ENCODE data around the gene JAG1.

The JAG1 gene

DNA sequence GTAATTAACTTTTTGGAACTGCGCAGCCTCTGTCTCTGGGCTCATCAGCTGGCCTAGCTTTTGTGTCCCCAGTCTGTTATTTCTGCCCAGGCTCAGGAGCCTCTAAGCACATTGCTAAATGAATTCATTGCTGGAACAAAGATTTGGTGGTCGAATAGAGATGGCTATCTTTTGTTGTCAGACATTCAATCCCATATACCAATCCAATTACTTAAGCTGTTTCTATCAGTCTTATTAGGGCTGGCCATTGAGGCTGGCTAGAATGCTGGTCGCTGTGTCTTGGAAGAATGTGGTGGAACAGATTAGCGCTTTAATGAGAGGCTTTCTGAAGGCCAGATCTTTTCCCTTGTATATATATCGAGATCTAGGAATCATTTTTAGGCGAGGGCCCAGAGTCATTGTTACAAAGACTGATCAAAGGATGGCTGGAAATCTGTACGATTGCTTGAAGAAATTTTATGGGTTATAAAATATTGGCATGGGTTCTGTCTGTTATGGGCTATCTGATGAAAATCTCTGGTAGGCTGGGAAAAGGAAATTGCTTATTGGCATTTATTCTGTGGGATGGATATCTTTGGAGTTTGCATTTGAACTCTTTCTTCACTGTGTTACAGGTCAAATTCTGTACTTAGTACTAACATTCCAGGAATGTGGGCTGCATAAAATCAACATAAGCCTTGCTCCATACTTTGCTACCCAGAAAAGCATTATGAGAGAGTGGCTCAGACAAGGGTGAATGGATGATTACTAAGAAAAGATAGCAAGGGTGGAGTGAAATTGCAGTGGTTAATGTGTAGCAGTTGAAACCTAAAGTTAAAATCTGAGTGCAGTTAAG lies 34.8 kb upstream of the JAG1 start:
- Mint-ChIP-seq H3K9me3 (peaks cover 7% of the 10 kb centered on the region), H3K27ac (no peak overlapping the region), H3K36me3 (ENCODE audit: low read depth) (no peaks in the 10 kb centered on the region), H3K4me3 (no peak overlapping the region), H3K27me3 (no peaks in the 10 kb centered on the region), H3K4me1 (ENCODE audit: low read depth) (no peaks in the 10 kb centered on the region)
- intact Hi-C loops (cut with micrococcal nuclease): no loop called here

DNA sequence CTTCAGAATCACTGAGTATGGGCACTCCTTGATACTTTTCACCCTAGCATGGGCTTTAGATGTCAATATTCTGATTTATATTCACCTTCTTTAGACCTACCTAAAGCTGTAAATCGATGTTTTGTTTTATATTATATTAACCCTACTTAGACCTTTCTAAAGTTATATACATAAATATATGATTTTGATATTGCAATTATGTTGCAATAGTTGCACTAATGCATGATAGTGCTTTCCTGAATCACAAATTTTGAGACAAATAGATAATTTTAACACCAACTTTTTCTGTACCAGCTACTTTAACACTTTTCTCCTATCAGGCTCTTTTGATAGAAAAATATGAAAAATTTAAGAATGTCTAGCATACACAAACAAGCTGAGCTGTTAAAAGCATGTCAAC lies 34.0 kb upstream of the JAG1 start:
- no peaks in the 10 kb centered on the region for H3K27me3 Mint-ChIP-seq
- H3K4me3 Mint-ChIP-seq: no peak overlapping the region
- H3K9me3 Mint-ChIP-seq: peaks cover 14% of the 10 kb centered on the region
- H3K27ac Mint-ChIP-seq: no peak overlapping the region
- intact Hi-C loops (cut with micrococcal nuclease): no loop called here
- H3K36me3 Mint-ChIP-seq (ENCODE audit: low read depth): no peaks in the 10 kb centered on the region
- no peaks in the 10 kb centered on the region for H3K4me1 Mint-ChIP-seq (ENCODE audit: low read depth)

DNA sequence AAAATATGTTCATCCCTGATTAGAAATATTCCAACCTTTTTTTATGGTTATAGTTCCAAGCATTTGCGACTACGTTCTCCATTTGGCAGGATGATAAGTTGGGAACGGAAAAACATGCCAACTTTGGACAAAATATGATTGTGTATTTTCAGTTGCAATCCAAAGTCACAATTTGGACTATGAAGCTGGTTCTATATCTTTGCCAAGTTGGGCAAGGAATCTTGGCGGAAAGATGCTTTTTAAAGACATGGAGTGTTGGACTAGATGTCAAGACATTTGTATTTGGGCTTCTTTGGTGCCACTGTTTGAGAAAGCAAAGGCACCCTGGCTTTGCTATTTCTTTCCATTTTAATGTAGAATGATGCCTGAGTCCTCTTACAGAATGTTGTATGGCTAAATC lies 33.3 kb upstream of the JAG1 start:
- Mint-ChIP-seq H3K27me3 (no peaks in the 10 kb centered on the region), H3K36me3 (ENCODE audit: low read depth) (no peaks in the 10 kb centered on the region), H3K4me3 (no peak overlapping the region), H3K9me3 (peaks cover 14% of the 10 kb centered on the region), H3K4me1 (ENCODE audit: low read depth) (no peaks in the 10 kb centered on the region), H3K27ac (no peak overlapping the region)
- intact Hi-C loops (cut with micrococcal nuclease): no loop called here

DNA sequence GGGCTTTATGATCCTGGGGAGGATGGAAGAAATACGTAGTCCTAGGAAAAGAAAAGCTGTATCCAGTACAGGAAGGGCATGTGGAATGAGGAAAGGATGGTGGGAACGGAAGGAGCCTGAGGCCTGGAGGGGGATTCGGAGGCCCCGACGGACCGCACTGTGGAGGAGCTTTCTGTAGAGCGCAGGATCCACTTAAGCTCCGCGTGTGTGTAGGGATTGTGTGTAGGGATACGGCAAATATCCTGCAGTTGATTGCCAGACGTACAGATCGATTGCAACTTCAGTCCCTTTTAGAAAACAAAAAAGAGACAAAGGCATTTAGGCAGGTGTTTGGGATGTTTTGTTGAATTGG lies 32.6 kb upstream of the JAG1 start:
- H3K9me3 Mint-ChIP-seq: peaks cover 14% of the 10 kb centered on the region
- no peaks in the 10 kb centered on the region for H3K4me1 Mint-ChIP-seq (ENCODE audit: low read depth)
- H3K4me3 Mint-ChIP-seq: no peak overlapping the region
- no peaks in the 10 kb centered on the region for H3K36me3 Mint-ChIP-seq (ENCODE audit: low read depth)
- no peak overlapping the region for H3K27ac Mint-ChIP-seq
- no peaks in the 10 kb centered on the region for H3K27me3 Mint-ChIP-seq
- intact Hi-C loops (cut with micrococcal nuclease): no loop called here

DNA sequence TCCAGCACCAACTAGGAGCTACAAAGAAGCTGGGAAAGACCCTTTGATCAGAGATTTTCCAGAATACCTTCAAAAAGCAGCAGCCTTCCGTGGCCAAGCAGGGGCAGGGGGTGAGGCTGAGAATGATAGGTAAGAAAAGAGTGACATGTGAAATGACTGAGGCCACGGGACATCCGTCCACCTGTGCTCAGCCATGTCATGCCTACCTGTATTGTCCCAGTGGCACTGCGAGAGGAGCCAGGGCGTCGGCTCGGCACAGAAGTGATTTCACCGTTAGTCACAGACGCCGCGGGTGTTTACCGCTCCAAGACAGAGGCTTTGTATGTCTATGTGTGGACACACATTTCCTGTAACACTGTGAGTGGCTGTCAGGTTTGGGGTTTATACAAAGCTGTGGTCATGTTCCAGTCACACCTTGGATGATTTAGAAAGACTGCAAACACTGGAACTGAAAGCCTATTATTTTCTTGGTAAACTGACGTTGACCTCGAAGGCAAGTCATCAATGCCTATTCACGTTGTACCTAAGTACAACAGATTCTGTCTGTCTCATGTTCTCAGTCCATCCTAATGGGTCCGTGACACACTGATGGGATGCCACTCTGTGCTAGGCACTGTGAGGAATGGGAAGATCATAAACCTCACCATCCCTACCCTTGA lies 32.1 kb upstream of the JAG1 start:
- H3K4me1 Mint-ChIP-seq (ENCODE audit: low read depth): no peaks in the 10 kb centered on the region
- no peak overlapping the region for H3K27ac Mint-ChIP-seq
- H3K4me3 Mint-ChIP-seq: no peak overlapping the region
- intact Hi-C loops (cut with micrococcal nuclease): no loop called here
- H3K36me3 Mint-ChIP-seq (ENCODE audit: low read depth): no peaks in the 10 kb centered on the region
- H3K9me3 Mint-ChIP-seq: peaks cover 14% of the 10 kb centered on the region
- no peaks in the 10 kb centered on the region for H3K27me3 Mint-ChIP-seq

DNA sequence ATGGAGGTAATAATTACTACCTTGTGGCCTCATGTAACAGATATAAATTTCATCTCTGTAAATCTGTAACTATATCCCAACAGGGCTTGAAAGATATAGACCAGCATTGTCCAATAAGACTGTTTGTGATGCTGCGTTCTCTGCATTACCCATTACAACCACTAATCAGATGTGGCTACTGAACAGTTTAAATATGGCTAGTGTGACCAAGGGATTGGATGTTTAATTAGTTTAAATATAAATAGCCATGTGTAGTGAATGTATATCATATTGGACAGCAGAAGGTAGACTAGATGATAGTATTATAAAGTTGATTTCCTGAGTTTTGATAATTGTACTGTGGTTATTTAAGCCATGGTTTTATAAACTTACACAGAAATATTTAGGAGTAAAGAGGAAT lies 27.8 kb upstream of the JAG1 start:
- Mint-ChIP-seq H3K4me3 (no peak overlapping the region), H3K36me3 (ENCODE audit: low read depth) (no peaks in the 10 kb centered on the region), H3K27me3 (no peaks in the 10 kb centered on the region), H3K4me1 (ENCODE audit: low read depth) (no peaks in the 10 kb centered on the region), H3K27ac (no peak overlapping the region), H3K9me3 (peaks cover 14% of the 10 kb centered on the region)
- intact Hi-C loops (cut with micrococcal nuclease): loop anchor here (5.0 kb wide), 1 partner anchor 561 kb away; no protein-coding TSS in a partner anchor

DNA sequence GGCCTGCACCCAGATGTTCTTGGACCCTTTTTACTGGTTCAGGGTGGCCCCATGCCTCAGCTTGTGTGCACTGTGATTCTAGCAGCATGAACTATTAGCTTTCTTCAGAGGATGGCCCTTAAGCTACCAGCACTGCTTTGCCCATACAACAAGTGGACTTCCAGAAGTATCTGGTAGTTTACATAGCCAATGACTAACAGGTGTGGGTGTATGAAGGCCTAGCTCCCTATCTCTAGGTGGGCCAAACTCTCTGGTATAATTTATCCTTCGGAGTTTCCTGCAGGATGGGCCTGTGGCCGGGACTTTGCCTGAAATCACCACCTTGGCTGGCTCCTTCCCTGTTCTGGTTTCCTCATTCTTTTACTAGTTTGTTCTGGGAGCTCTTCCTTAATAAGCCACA lies 26.1 kb upstream of the JAG1 start:
- H3K9me3 Mint-ChIP-seq: peaks cover 14% of the 10 kb centered on the region
- no peaks in the 10 kb centered on the region for H3K4me1 Mint-ChIP-seq (ENCODE audit: low read depth)
- H3K27me3 Mint-ChIP-seq: peaks cover 3% of the 10 kb centered on the region
- H3K27ac Mint-ChIP-seq: no peak overlapping the region
- no peaks in the 10 kb centered on the region for H3K36me3 Mint-ChIP-seq (ENCODE audit: low read depth)
- no peak overlapping the region for H3K4me3 Mint-ChIP-seq
- intact Hi-C loops (cut with micrococcal nuclease): loop anchor here (5.0 kb wide), 1 partner anchor 562 kb away; no protein-coding TSS in a partner anchor

DNA sequence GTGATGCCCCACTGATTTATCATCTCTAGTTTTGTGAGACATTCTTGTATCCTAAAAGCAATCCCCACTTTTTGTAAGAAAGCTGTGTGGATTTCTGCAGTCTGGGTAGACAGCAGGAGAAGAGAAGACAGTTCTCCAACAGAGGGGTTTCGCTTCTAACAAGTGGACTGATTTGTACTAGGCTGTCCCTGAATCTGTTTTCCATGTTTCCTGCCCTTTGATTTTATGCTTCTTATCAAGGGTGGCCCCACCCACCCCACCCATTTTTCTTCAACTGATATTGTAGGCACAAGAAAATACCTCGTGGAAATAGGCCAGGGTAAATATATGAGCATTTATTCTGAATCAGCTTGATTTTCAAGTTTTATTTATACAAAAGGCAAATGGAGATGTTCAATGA lies 25.7 kb upstream of the JAG1 start:
- intact Hi-C loops (cut with micrococcal nuclease): no loop called here
- H3K4me3 Mint-ChIP-seq: no peak overlapping the region
- peaks cover 3% of the 10 kb centered on the region for H3K27me3 Mint-ChIP-seq
- no peaks in the 10 kb centered on the region for H3K36me3 Mint-ChIP-seq (ENCODE audit: low read depth)
- H3K27ac Mint-ChIP-seq: no peak overlapping the region
- no peaks in the 10 kb centered on the region for H3K4me1 Mint-ChIP-seq (ENCODE audit: low read depth)
- H3K9me3 Mint-ChIP-seq: peaks cover 14% of the 10 kb centered on the region

DNA sequence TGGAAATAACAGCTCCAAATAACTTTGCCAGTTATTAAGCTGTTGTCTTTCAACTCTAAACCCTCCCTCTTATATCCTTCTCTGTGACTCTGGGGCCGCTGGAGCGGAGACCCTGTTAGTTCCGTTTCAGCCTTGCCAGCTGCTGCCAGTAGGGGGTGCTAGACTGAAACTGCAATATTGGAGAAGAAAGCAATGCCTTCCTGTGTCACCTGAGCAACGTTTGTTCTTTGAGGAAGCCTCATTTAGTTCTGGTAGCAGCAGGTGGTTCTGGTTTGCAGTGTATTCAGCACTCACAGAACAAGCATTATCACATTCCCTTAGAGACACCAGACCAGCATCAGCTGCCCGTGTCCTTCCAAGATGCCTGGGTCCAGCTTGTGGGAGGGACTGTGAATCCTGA lies 22.9 kb upstream of the JAG1 start:
- intact Hi-C loops (cut with micrococcal nuclease): no loop called here
- Mint-ChIP-seq H3K27ac (no peak overlapping the region), H3K9me3 (no peaks in the 10 kb centered on the region), H3K4me3 (no peak overlapping the region), H3K4me1 (ENCODE audit: low read depth) (no peaks in the 10 kb centered on the region), H3K36me3 (ENCODE audit: low read depth) (no peaks in the 10 kb centered on the region), H3K27me3 (peaks cover 3% of the 10 kb centered on the region)

DNA sequence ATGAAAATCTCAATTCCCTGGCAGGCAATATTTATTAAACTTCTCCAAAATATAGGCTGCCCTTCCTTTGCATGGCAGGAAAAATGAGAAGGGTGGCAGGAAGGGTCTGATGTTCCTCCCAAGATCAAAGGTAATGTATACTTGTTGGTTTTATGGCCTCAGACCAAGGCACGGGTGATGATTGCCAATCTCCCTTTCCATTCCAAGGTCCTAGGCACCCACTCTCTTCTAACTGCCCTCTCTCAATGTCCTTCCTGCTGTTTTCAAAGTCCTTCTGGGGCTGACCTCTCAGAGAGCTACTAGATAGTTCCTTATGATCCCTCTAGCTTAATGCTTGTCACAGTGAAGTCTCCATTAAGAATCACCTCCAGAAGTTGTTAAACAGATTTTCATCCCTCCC lies 15.6 kb upstream of the JAG1 start:
- no peaks in the 10 kb centered on the region for H3K4me1 Mint-ChIP-seq (ENCODE audit: low read depth)
- no peaks in the 10 kb centered on the region for H3K9me3 Mint-ChIP-seq
- H3K36me3 Mint-ChIP-seq (ENCODE audit: low read depth): no peaks in the 10 kb centered on the region
- H3K27me3 Mint-ChIP-seq: no peaks in the 10 kb centered on the region
- no peak overlapping the region for H3K27ac Mint-ChIP-seq
- H3K4me3 Mint-ChIP-seq: no peak overlapping the region
- intact Hi-C loops (cut with micrococcal nuclease): no loop called here

DNA sequence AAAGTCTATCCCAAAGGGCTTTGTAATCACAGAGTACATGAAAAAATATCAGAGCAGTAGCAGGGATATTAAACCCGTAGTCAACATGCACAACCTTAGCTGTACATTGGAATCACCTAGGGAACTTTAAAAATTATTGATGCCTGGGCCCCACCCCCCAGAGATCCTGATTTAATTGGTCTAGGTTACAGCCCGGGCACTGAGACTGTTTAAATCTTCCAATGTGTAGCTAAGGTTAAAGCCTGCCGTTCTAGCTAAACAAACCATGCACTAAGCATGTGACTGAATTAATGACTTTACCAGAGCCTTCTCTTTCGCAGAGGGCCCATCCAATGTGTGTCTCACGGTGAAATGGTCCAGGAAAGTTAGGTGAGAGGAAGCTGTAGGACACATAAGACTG lies 14.1 kb upstream of the JAG1 start:
- no peak overlapping the region for H3K27ac Mint-ChIP-seq
- no peak overlapping the region for H3K4me3 Mint-ChIP-seq
- no peaks in the 10 kb centered on the region for H3K9me3 Mint-ChIP-seq
- intact Hi-C loops (cut with micrococcal nuclease): no loop called here
- H3K36me3 Mint-ChIP-seq (ENCODE audit: low read depth): no peaks in the 10 kb centered on the region
- H3K4me1 Mint-ChIP-seq (ENCODE audit: low read depth): no peaks in the 10 kb centered on the region
- peaks cover under 1% of the 10 kb centered on the region for H3K27me3 Mint-ChIP-seq

DNA sequence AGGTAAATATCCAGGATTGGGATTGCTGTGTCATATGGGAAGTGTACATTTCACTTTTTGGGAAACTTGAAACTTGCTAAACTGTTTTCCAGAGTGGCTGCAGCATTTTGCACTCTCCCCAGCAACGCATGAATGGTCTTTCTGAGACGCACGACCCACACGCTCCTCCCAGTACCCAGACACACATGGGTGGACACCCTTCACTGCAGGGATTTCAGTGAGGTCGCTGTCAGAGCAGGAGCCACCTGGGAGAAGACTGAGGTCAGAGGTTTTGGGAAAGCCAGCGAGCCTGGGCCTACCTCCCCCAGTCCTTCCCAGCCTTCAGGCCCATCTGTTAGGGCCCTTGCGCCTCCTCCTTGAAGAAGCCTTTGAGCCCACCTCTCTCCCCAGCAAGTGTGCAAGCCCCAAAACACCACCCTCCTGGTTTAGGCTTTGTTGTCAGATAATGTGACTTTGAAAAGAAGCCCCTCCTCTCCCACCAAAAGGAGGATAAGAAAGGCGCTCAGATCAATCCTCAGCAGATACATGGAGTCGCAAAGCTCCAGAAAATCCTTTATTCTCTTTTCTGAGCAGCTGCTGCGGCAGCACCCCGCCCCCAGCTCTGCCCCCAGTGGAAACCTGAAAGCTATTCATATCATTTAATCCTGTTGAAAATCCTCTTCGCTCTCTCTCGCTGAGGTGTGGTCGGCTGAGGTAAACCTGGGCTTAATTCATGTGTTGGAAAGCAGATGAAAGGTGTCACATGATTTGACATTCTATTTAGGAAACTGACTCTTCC lies 12.7 kb upstream of the JAG1 start:
- no peaks in the 10 kb centered on the region for H3K9me3 Mint-ChIP-seq
- no peak overlapping the region for H3K27ac Mint-ChIP-seq
- H3K4me1 Mint-ChIP-seq (ENCODE audit: low read depth): no peaks in the 10 kb centered on the region
- no peaks in the 10 kb centered on the region for H3K36me3 Mint-ChIP-seq (ENCODE audit: low read depth)
- H3K4me3 Mint-ChIP-seq: no peak overlapping the region
- peaks cover 2% of the 10 kb centered on the region for H3K27me3 Mint-ChIP-seq
- intact Hi-C loops (cut with micrococcal nuclease): no loop called here

DNA sequence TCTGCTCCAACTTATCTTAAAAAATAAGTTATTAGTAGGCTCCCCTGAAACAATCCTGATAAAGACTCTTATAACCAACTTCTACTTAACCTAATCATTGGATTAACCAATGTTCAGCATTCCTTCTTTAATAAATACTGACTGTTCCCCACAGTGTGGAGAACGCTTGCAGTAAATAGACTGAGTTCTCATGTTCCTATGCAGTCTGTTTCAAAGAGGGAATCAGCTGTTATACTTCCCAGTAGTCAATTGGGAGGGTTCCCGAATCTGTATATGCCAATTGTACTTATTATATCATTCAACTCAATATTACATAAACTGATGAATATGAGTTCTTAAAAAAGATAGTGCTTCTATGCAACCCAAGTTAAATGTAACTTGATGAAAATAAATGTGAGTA lies 9.7 kb upstream of the JAG1 start:
- H3K27me3 Mint-ChIP-seq: peaks cover 5% of the 10 kb centered on the region
- no peak overlapping the region for H3K4me3 Mint-ChIP-seq
- no peaks in the 10 kb centered on the region for H3K4me1 Mint-ChIP-seq (ENCODE audit: low read depth)
- H3K9me3 Mint-ChIP-seq: no peaks in the 10 kb centered on the region
- intact Hi-C loops (cut with micrococcal nuclease): no loop called here
- H3K27ac Mint-ChIP-seq: no peak overlapping the region
- no peaks in the 10 kb centered on the region for H3K36me3 Mint-ChIP-seq (ENCODE audit: low read depth)

DNA sequence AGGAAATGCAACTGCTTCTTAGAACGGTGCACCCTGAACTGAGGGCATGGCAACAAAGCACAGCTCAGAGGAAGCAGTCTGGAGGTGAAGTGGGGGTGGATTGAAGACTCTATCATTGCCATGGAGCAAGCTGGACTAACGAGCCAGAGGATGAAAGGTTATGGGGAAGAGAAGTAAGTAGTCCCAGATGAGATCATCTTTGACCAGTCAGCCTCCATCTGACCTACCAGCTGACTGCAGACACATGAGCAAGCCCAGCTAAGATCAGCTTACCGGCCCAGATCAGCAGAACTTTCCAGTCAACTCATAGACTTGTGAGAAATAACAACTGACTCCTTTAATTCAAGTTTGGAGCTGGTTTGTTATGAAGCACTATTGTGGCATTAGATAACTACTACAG lies 9.1 kb upstream of the JAG1 start:
- intact Hi-C loops (cut with micrococcal nuclease): no loop called here
- no peak overlapping the region for H3K4me3 Mint-ChIP-seq
- no peaks in the 10 kb centered on the region for H3K4me1 Mint-ChIP-seq (ENCODE audit: low read depth)
- H3K36me3 Mint-ChIP-seq (ENCODE audit: low read depth): no peaks in the 10 kb centered on the region
- no peak overlapping the region for H3K27ac Mint-ChIP-seq
- no peaks in the 10 kb centered on the region for H3K9me3 Mint-ChIP-seq
- peaks cover 6% of the 10 kb centered on the region for H3K27me3 Mint-ChIP-seq

Measured in dendritic cell treated with granulocyte-macrophage colony-stimulating factor and Interleukin-4, amounts not matched to agents 40 ng/mL and 50 ng/mL, for 4 days (primary cell).